ENCODE data around the gene MTMR1. TPM values are rescaled to one million over a fixed set of nuclear protein-coding genes. Genes with fewer than 3 reads are reported as not detected.
A peak's percentile ranks its signal among the peaks of the same experiment; 100 is the strongest.

MTMR1 gene
- total RNA-seq, 2 experiments from 2014 or later = 33.6 to 34.4 TPM

DNA sequence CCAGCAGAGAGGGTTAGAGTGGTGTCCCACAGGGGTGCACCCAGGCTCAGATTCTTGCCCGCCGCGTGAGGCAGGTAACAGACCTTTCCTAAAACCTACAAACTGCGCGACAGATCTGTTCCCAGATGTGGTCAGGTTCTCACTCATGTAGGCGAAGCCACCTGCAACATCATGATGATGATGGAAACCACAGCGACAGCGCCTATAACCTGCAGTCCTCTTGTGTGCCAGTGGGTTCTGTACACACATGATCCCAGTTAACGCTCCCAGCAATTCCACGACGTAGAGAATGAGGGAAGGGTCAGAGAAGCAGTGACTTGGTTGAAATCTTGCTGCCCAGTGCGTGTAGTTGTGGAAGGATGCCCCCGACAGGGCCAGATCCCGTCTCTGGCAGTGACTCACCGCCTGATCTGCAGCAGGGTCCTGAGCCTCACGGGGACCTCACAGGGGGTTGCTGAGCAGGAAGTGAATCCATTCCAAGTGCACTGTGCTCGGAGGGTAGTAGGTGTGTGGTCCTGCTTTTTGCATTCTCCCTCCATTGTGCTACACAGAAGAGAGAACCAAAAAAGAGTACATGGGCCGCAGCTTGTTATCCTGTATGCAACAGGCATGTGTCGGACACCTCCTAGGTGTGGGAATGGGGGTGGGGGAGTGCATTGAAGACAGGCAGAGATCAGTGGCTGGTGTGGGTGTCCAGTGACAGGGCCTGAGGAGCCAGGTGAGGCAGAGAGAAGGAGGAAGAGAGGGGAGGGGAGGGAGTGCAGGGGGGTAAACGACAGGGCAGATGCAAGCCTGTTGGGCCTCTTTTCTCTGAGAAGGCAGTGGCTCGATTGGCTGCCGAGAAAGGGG is 66.6 kb downstream of the MTMR1 start:
- no peak for DNase-seq
- Histone ChIP-seq H3K27me3 (ENCODE audit: control insufficient read depth in 1 of 2, insufficient read depth in 2 of 2, low read length in 2 of 2) (no peaks in the 10 kb centered on the region), H3K4me3 (ENCODE audit: low read length) (no peak overlapping the region), H3K9me3 (ENCODE audit: control insufficient read depth in 1 of 2, insufficient read depth in 1 of 2, low read length in 2 of 2) (no peaks in the 10 kb centered on the region), H3K27ac (ENCODE audit: low read depth in 1 of 2, low read length in 2 of 2) (no peak overlapping the region), H3K36me3 (ENCODE audit: insufficient read depth, low read length) (peaks cover 32% of the 10 kb centered on the region), H3K4me1 (ENCODE audit: insufficient read depth, low read length) (peaks cover 3% of the 10 kb centered on the region)
- POLR2A ChIA-PET = no interaction called here
- no peaks in the 10 kb centered on the region for H3K4me1 Mint-ChIP-seq (ENCODE audit: low read depth)
- no peaks in the 10 kb centered on the region for H3K9me3 Mint-ChIP-seq
- ATAC-seq (ENCODE audit: poor library complexity) = no peak
- CTCF ChIA-PET = no interaction called here
- no peaks in the 10 kb centered on the region for H3K27me3 Mint-ChIP-seq
- H3K4me3 Mint-ChIP-seq = no peak overlapping the region
- intact Hi-C loops (cut with DNase I, micrococcal nuclease) = no loop called here
- TF ChIP-seq, protein P1, sequence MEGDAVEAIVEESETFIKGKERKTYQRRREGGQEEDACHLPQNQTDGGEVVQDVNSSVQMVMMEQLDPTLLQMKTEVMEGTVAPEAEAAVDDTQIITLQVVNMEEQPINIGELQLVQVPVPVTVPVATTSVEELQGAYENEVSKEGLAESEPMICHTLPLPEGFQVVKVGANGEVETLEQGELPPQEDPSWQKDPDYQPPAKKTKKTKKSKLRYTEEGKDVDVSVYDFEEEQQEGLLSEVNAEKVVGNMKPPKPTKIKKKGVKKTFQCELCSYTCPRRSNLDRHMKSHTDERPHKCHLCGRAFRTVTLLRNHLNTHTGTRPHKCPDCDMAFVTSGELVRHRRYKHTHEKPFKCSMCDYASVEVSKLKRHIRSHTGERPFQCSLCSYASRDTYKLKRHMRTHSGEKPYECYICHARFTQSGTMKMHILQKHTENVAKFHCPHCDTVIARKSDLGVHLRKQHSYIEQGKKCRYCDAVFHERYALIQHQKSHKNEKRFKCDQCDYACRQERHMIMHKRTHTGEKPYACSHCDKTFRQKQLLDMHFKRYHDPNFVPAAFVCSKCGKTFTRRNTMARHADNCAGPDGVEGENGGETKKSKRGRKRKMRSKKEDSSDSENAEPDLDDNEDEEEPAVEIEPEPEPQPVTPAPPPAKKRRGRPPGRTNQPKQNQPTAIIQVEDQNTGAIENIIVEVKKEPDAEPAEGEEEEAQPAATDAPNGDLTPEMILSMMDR (IDR thresholded peaks at IDR 0.05) = no peak
- H3K36me3 Mint-ChIP-seq (ENCODE audit: low read depth) = peaks cover 49% of the 10 kb centered on the region
- peak overlapping the region; percentile 44 for H3K27ac Mint-ChIP-seq

- Mint-ChIP-seq H3K36me3 (ENCODE audit: low read depth) (peaks cover 36% of the 10 kb centered on the region), H3K27me3 (no peaks in the 10 kb centered on the region), H3K4me3 (no peak overlapping the region), H3K27ac (no peak overlapping the region), H3K9me3 (no peaks in the 10 kb centered on the region), H3K4me1 (ENCODE audit: low read depth) (no peaks in the 10 kb centered on the region)
- intact Hi-C loops (cut with DNase I, micrococcal nuclease) = no loop called here
- ChIA-PET POLR2A (no interaction called here), CTCF (interaction anchor here (1.4 kb wide), 1 partner anchor 11 kb away, joined by 3 read pairs; no protein-coding TSS in a partner anchor)
- H3K4me1 ChIP-seq (ENCODE audit: insufficient read depth, low read length) = no peaks in the 10 kb centered on the region
- H3K9me3 ChIP-seq (ENCODE audit: control insufficient read depth in 1 of 2, insufficient read depth in 1 of 2, low read length in 2 of 2) = no peaks in the 10 kb centered on the region
- H3K27me3 ChIP-seq (ENCODE audit: control insufficient read depth in 1 of 2, insufficient read depth in 2 of 2, low read length in 2 of 2) = no peaks in the 10 kb centered on the region
- peaks cover 29% of the 10 kb centered on the region for H3K36me3 ChIP-seq (ENCODE audit: insufficient read depth, low read length)
- no peak overlapping the region for H3K4me3 ChIP-seq (ENCODE audit: low read length)
- TF ChIP-seq, protein P1 (IDR thresholded peaks at IDR 0.05) = no peak
- ATAC-seq (ENCODE audit: poor library complexity) (no peak), DNase-seq (no peak)
- H3K27ac ChIP-seq (ENCODE audit: low read depth in 1 of 2, low read length in 2 of 2) = no peak overlapping the region
These were observed 68.1 kb downstream of the MTMR1 start for GRCh38 chrX:150761176-150761818.

DNA sequence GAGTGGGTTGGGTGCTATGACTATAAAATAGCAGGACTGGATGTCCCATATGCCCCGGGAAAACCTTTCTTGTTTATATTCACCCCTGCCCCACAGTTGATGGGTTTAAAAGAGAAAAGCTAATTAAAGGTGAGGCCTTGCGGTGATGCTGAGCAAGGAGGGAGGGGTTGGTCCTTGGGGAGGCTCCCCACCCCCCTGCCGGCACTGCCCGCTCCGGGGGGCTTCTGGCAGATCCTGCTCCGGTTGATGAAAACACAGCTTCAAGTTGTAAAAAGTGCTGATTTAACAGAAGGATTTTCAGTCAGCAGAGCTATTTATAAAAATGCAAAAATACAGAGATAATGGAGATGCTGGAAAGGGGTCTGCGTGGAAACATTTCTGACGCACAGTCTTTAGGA is 68.6 kb downstream of the MTMR1 start:
- H3K9me3 Mint-ChIP-seq = no peaks in the 10 kb centered on the region
- no peak overlapping the region for H3K27ac Mint-ChIP-seq
- no peaks in the 10 kb centered on the region for H3K4me1 Mint-ChIP-seq (ENCODE audit: low read depth)
- Histone ChIP-seq H3K27me3 (ENCODE audit: control insufficient read depth in 1 of 2, insufficient read depth in 2 of 2, low read length in 2 of 2) (no peaks in the 10 kb centered on the region), H3K4me1 (ENCODE audit: insufficient read depth, low read length) (no peaks in the 10 kb centered on the region), H3K4me3 (ENCODE audit: low read length) (no peak overlapping the region), H3K36me3 (ENCODE audit: insufficient read depth, low read length) (peaks cover 29% of the 10 kb centered on the region), H3K9me3 (ENCODE audit: control insufficient read depth in 1 of 2, insufficient read depth in 1 of 2, low read length in 2 of 2) (no peaks in the 10 kb centered on the region), H3K27ac (ENCODE audit: low read depth in 1 of 2, low read length in 2 of 2) (no peak overlapping the region)
- no peaks in the 10 kb centered on the region for H3K27me3 Mint-ChIP-seq
- ChIA-PET POLR2A (no interaction called here), CTCF (interaction anchor here (1.4 kb wide), 1 partner anchor 10 kb away, joined by 3 read pairs; no protein-coding TSS in a partner anchor)
- TF ChIP-seq, protein P1 (IDR thresholded peaks at IDR 0.05) = no peak
- intact Hi-C loops (cut with DNase I, micrococcal nuclease) = no loop called here
- ATAC-seq (ENCODE audit: poor library complexity) (no peak), DNase-seq (no peak)
- H3K4me3 Mint-ChIP-seq = no peak overlapping the region
- H3K36me3 Mint-ChIP-seq (ENCODE audit: low read depth) = peaks cover 35% of the 10 kb centered on the region

Data from CD4-positive, alpha-beta T cell (primary cell).